ENCODE data around the gene MDH1B. TPM values are rescaled to one million over a fixed set of nuclear protein-coding genes. Genes with fewer than 3 reads are reported as not detected.
A peak's percentile ranks its signal among the peaks of the same experiment; 100 is the strongest.

MDH1B gene
- polyA plus RNA-seq, 1 of the 3 experiments (the other 2 are of a cell fraction) = 1.7 TPM

GRCh38 chr2:206716623-206717022 is 48.5 kb downstream of the MDH1B start:
- CTCF ChIA-PET = interaction anchor here (1.0 to 1.6 kb wide), 3 partner anchors 15 to 49 kb away, joined by 3 read pairs; partner anchors contain the start of gene FASTKD2

More at GRCh38 chr2:206716623-206717022, 48.5 kb downstream of the MDH1B start:
- H3K4me2 ChIP-seq = no peak overlapping the region
- peak; percentile 68 for DNase-seq
- no peak overlapping the region for H2AFZ ChIP-seq (ENCODE audit: low read depth)
- no peak overlapping the region for H3K4me3 ChIP-seq (ENCODE audit: low read depth in 2 of 2, low read length in 1 of 2)
- 11% methylated on average over 3 of the region's 3 CpGs for WGBS (ENCODE audit: low lambda C conversion rate)
- no peaks in the 10 kb centered on the region for H3K36me3 ChIP-seq (replicated peaks in 1 of 2; ENCODE audit: control insufficient read depth in 1 of 2, insufficient read depth in 2 of 2, low read length in 1 of 2)
- H3K9me2 ChIP-seq = no peaks in the 10 kb centered on the region
- H3K4me1 ChIP-seq (ENCODE audit: control insufficient read depth in 1 of 2, insufficient read depth in 2 of 2, low read depth in 1 of 2, low read length in 1 of 2) = peaks cover 0 to 9% of the 10 kb centered on the region in 2 experiments; a peak in 1 of 4 replicates
- H3K9me3 ChIP-seq = no peaks in the 10 kb centered on the region
- H3K79me2 ChIP-seq (ENCODE audit: insufficient read depth) = no peaks in the 10 kb centered on the region
- H3K27me3 ChIP-seq (ENCODE audit: insufficient read depth) = no peaks in the 10 kb centered on the region
- TF ChIP-seq CHD2 (IDR thresholded peaks at IDR 0.05; ENCODE audit: low read length, partially characterized antibody) = peak; percentile 76
- no peak for TF ChIP-seq IRF3 (IDR thresholded peaks at IDR 0.05; ENCODE audit: low read depth, low read length)
- no peak for TF ChIP-seq FOSL2 (IDR thresholded peaks at IDR 0.05; ENCODE audit: borderline replicate concordance, low read depth)
- no peak for TF ChIP-seq SMC3 (IDR thresholded peaks at IDR 0.05; ENCODE audit: low read depth, low read length)
- no peak for TF ChIP-seq PBX3 (IDR thresholded peaks at IDR 0.05)
- TF ChIP-seq RAD21 (IDR thresholded peaks at IDR 0.05; ENCODE audit: low read length) = no peak
- TF ChIP-seq TEAD4 (IDR thresholded peaks at IDR 0.05; ENCODE audit: borderline replicate concordance, insufficient read depth) = no peak
- no peak for TF ChIP-seq EZH2phosphoT487 (IDR thresholded peaks at IDR 0.05; ENCODE audit: borderline replicate concordance, low read depth)
- no peak for TF ChIP-seq SIN3A (IDR thresholded peaks at IDR 0.05; ENCODE audit: borderline replicate concordance, low read depth, low read length)
- peak; percentile 75 for TF ChIP-seq FOXJ3 (CRISPR knock-in tag; IDR thresholded peaks at IDR 0.05)
- no peak for TF ChIP-seq GABPA (IDR thresholded peaks at IDR 0.05; ENCODE audit: low read depth)
- TF ChIP-seq MEF2A (IDR thresholded peaks at IDR 0.05; ENCODE audit: borderline replicate concordance, low read depth) = no peak
- TF ChIP-seq RXRA (IDR thresholded peaks at IDR 0.05; ENCODE audit: borderline replicate concordance, low read depth) = no peak
- no peak for TF ChIP-seq USF1 (IDR thresholded peaks at IDR 0.05; ENCODE audit: borderline replicate concordance, low read depth)
- no peak for TF ChIP-seq RFX5 (IDR thresholded peaks at IDR 0.05; ENCODE audit: low read length)
- 0 out of 2 replicates have a peak, but pooled peaks have one; percentile 20 for TF ChIP-seq TCF12 (IDR thresholded peaks at IDR 0.05)
- TF ChIP-seq POLR2AphosphoS5 (IDR thresholded peaks at IDR 0.05; ENCODE audit: low read depth, low read length) = no peak
- no peak; the same call in 1 of the 2 replicates for TF ChIP-seq MXI1 (IDR thresholded peaks at IDR 0.05; ENCODE audit: low read depth, low read length)
- peak; percentile 92 for TF ChIP-seq GATA2 (CRISPR knock-in tag; IDR thresholded peaks at IDR 0.05)
- no peak for TF ChIP-seq TAF1 (IDR thresholded peaks at IDR 0.05; ENCODE audit: borderline replicate concordance, low read depth, low read length)
- TF ChIP-seq NFIC (IDR thresholded peaks at IDR 0.05; ENCODE audit: borderline replicate concordance) = no peak
- TF ChIP-seq, protein P1, sequence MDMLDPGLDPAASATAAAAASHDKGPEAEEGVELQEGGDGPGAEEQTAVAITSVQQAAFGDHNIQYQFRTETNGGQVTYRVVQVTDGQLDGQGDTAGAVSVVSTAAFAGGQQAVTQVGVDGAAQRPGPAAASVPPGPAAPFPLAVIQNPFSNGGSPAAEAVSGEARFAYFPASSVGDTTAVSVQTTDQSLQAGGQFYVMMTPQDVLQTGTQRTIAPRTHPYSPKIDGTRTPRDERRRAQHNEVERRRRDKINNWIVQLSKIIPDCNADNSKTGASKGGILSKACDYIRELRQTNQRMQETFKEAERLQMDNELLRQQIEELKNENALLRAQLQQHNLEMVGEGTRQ (IDR thresholded peaks at IDR 0.05; ENCODE audit: borderline replicate concordance, low read depth, low read length) = no peak
- no peak for TF ChIP-seq FOXM1 (IDR thresholded peaks at IDR 0.05; ENCODE audit: low read depth)
- no peak for TF ChIP-seq REST (IDR thresholded peaks at IDR 0.05; ENCODE audit: low read depth, low read length)
- TF ChIP-seq NRF1 (IDR thresholded peaks at IDR 0.05; ENCODE audit: low read depth, low read length) = no peak
- peak in 1 of 2 experiments; percentile 83; a peak in 2 of 4 replicates for TF ChIP-seq EP300 (IDR thresholded peaks at IDR 0.05; ENCODE audit: borderline replicate concordance in 1 of 2, low read depth in 1 of 2, low read length in 1 of 2)
- TF ChIP-seq RCOR1 (IDR thresholded peaks at IDR 0.05; ENCODE audit: low read length) = peak; percentile 68
- no peak for TF ChIP-seq JUND (IDR thresholded peaks at IDR 0.05)
- no peak for TF ChIP-seq YY1 (IDR thresholded peaks at IDR 0.05; ENCODE audit: low read depth)
- H4K20me1 ChIP-seq (ENCODE audit: insufficient read depth) = no peaks in the 10 kb centered on the region
- H3F3A ChIP-seq (replicated peaks; ENCODE audit: insufficient read depth) = no peaks in the 10 kb centered on the region
- H3K27ac ChIP-seq (ENCODE audit: low read depth in 2 of 2, low read length in 1 of 2) = peak overlapping the region in 1 of 2 experiments; percentile 43; a peak in 2 of 4 replicates
- POLR2A ChIA-PET = no interaction called here
- no peak overlapping the region for H3K9ac ChIP-seq
